ENCODE results near the gene FOXD3.

FOXD3 gene

GRCh38 chr1:63305043-63305442 lies 17.3 kb upstream of the FOXD3 start:
- H3K79me2 ChIP-seq (ENCODE audit: control insufficient read depth, insufficient read depth, low read length, unreplicated experiment) = no peaks in the 10 kb centered on the region
- no peak overlapping the region for H3K27ac ChIP-seq (ENCODE audit: low read depth, low read length)
- no peaks in the 10 kb centered on the region for H3K36me3 ChIP-seq (ENCODE audit: insufficient read depth, low read length)
- no peak overlapping the region for H3K4me3 ChIP-seq (ENCODE audit: low read depth, low read length)
- no peak overlapping the region for H2AFZ ChIP-seq (ENCODE audit: low read length, unreplicated experiment)
- peaks cover 44% of the 10 kb centered on the region for H3K27me3 ChIP-seq (ENCODE audit: insufficient read depth, low read length)
- no peaks in the 10 kb centered on the region for H3K4me1 ChIP-seq (ENCODE audit: control insufficient read depth, insufficient read depth, low read length, unreplicated experiment)

GRCh38 chr1:63307196-63307794 lies 15.1 kb upstream of the FOXD3 start:
- Histone ChIP-seq H3K27me3 (ENCODE audit: insufficient read depth, low read length) (peaks cover 44% of the 10 kb centered on the region), H3K4me1 (ENCODE audit: control insufficient read depth, insufficient read depth, low read length, unreplicated experiment) (no peaks in the 10 kb centered on the region), H3K79me2 (ENCODE audit: control insufficient read depth, insufficient read depth, low read length, unreplicated experiment) (no peaks in the 10 kb centered on the region), H3K27ac (ENCODE audit: low read depth, low read length) (no peak overlapping the region), H3K36me3 (ENCODE audit: insufficient read depth, low read length) (no peaks in the 10 kb centered on the region), H3K4me3 (ENCODE audit: low read depth, low read length) (no peak overlapping the region), H2AFZ (ENCODE audit: low read length, unreplicated experiment) (no peak overlapping the region)

- H3K36me3 ChIP-seq (ENCODE audit: insufficient read depth, low read length) = no peaks in the 10 kb centered on the region
- peaks cover 77% of the 10 kb centered on the region for H3K27me3 ChIP-seq (ENCODE audit: insufficient read depth, low read length)
- no peak overlapping the region; the same call in 1 of the 2 replicates for H3K4me3 ChIP-seq (ENCODE audit: low read depth, low read length)
- H3K79me2 ChIP-seq (ENCODE audit: control insufficient read depth, insufficient read depth, low read length, unreplicated experiment) = no peaks in the 10 kb centered on the region
- H3K4me1 ChIP-seq (ENCODE audit: control insufficient read depth, insufficient read depth, low read length, unreplicated experiment) = no peaks in the 10 kb centered on the region
- no peak overlapping the region for H2AFZ ChIP-seq (ENCODE audit: low read length, unreplicated experiment)
- no peak overlapping the region for H3K27ac ChIP-seq (ENCODE audit: low read depth, low read length)
Observed at GRCh38 chr1:63316598-63316983, 5.8 kb upstream of the FOXD3 start.

- Histone ChIP-seq H3K79me2 (ENCODE audit: control insufficient read depth, insufficient read depth, low read length, unreplicated experiment) (no peaks in the 10 kb centered on the region), H3K27ac (ENCODE audit: low read depth, low read length) (no peak overlapping the region), H2AFZ (ENCODE audit: low read length, unreplicated experiment) (peak overlapping the region; percentile 59), H3K4me3 (ENCODE audit: low read depth, low read length) (peak overlapping the region; percentile 73), H3K36me3 (ENCODE audit: insufficient read depth, low read length) (no peaks in the 10 kb centered on the region), H3K4me1 (ENCODE audit: control insufficient read depth, insufficient read depth, low read length, unreplicated experiment) (no peaks in the 10 kb centered on the region), H3K27me3 (ENCODE audit: insufficient read depth, low read length) (peaks cover 83% of the 10 kb centered on the region)
Observed at GRCh38 chr1:63316984-63317816, 5.2 kb upstream of the FOXD3 start.

GRCh38 chr1:63317817-63318152 lies 4.6 kb upstream of the FOXD3 start:
- H3K4me1 ChIP-seq (ENCODE audit: control insufficient read depth, insufficient read depth, low read length, unreplicated experiment) = no peaks in the 10 kb centered on the region
- no peaks in the 10 kb centered on the region for H3K36me3 ChIP-seq (ENCODE audit: insufficient read depth, low read length)
- peaks cover 89% of the 10 kb centered on the region for H3K27me3 ChIP-seq (ENCODE audit: insufficient read depth, low read length)
- H3K27ac ChIP-seq (ENCODE audit: low read depth, low read length) = no peak overlapping the region
- peak overlapping the region; percentile 59 for H2AFZ ChIP-seq (ENCODE audit: low read length, unreplicated experiment)
- peak overlapping the region; percentile 73 for H3K4me3 ChIP-seq (ENCODE audit: low read depth, low read length)
- H3K79me2 ChIP-seq (ENCODE audit: control insufficient read depth, insufficient read depth, low read length, unreplicated experiment) = no peaks in the 10 kb centered on the region

- no peaks in the 10 kb centered on the region for H3K79me2 ChIP-seq (ENCODE audit: control insufficient read depth, insufficient read depth, low read length, unreplicated experiment)
- no peak overlapping the region for H3K4me3 ChIP-seq (ENCODE audit: low read depth, low read length)
- no peak overlapping the region for H2AFZ ChIP-seq (ENCODE audit: low read length, unreplicated experiment)
- no peaks in the 10 kb centered on the region for H3K4me1 ChIP-seq (ENCODE audit: control insufficient read depth, insufficient read depth, low read length, unreplicated experiment)
- H3K27me3 ChIP-seq (ENCODE audit: insufficient read depth, low read length) = peaks cover 92% of the 10 kb centered on the region
- no peaks in the 10 kb centered on the region for H3K36me3 ChIP-seq (ENCODE audit: insufficient read depth, low read length)
- H3K27ac ChIP-seq (ENCODE audit: low read depth, low read length) = no peak overlapping the region
Observed at GRCh38 chr1:63318201-63318979, 4.0 kb upstream of the FOXD3 start.

GRCh38 chr1:63319046-63320021 lies 3.0 kb upstream of the FOXD3 start:
- Histone ChIP-seq H2AFZ (ENCODE audit: low read length, unreplicated experiment) (no peak overlapping the region), H3K36me3 (ENCODE audit: insufficient read depth, low read length) (no peaks in the 10 kb centered on the region), H3K4me3 (ENCODE audit: low read depth, low read length) (no peak overlapping the region), H3K79me2 (ENCODE audit: control insufficient read depth, insufficient read depth, low read length, unreplicated experiment) (no peaks in the 10 kb centered on the region), H3K4me1 (ENCODE audit: control insufficient read depth, insufficient read depth, low read length, unreplicated experiment) (no peaks in the 10 kb centered on the region), H3K27ac (ENCODE audit: low read depth, low read length) (no peak overlapping the region), H3K27me3 (ENCODE audit: insufficient read depth, low read length) (peaks cover 92% of the 10 kb centered on the region)

- Histone ChIP-seq H3K4me1 (ENCODE audit: control insufficient read depth, insufficient read depth, low read length, unreplicated experiment) (no peaks in the 10 kb centered on the region), H2AFZ (ENCODE audit: low read length, unreplicated experiment) (no peak overlapping the region), H3K36me3 (ENCODE audit: insufficient read depth, low read length) (no peaks in the 10 kb centered on the region), H3K27ac (ENCODE audit: low read depth, low read length) (no peak overlapping the region), H3K79me2 (ENCODE audit: control insufficient read depth, insufficient read depth, low read length, unreplicated experiment) (no peaks in the 10 kb centered on the region), H3K4me3 (ENCODE audit: low read depth, low read length) (no peak overlapping the region), H3K27me3 (ENCODE audit: insufficient read depth, low read length) (peaks cover 93% of the 10 kb centered on the region)
Observed at GRCh38 chr1:63320022-63320721, 2.2 kb upstream of the FOXD3 start.

- peaks cover 97% of the 10 kb centered on the region for H3K27me3 ChIP-seq (ENCODE audit: insufficient read depth, low read length)
- H3K4me3 ChIP-seq (ENCODE audit: low read depth, low read length) = no peak overlapping the region; the same call in 1 of the 2 replicates
- H3K4me1 ChIP-seq (ENCODE audit: control insufficient read depth, insufficient read depth, low read length, unreplicated experiment) = no peaks in the 10 kb centered on the region
- no peaks in the 10 kb centered on the region for H3K36me3 ChIP-seq (ENCODE audit: insufficient read depth, low read length)
- H3K79me2 ChIP-seq (ENCODE audit: control insufficient read depth, insufficient read depth, low read length, unreplicated experiment) = no peaks in the 10 kb centered on the region
- H2AFZ ChIP-seq (ENCODE audit: low read length, unreplicated experiment) = no peak overlapping the region
- no peak overlapping the region for H3K27ac ChIP-seq (ENCODE audit: low read depth, low read length)
Observed at GRCh38 chr1:63321066-63321784, 1.1 kb upstream of the FOXD3 start.

Measured in ACC112 (cell line).